Stimulated activated CD4-positive, alpha-beta T cell treated with anti-CD3 and anti-CD28 coated beads, Interleukin-4, amount 100 ng/mL, for 1 hour (primary cell): ENCODE results near the gene GNAI3.

ENCODE experiments used
- DNase-seq: peaks from one replicate; pipeline ENCODE4 v3.0.0-alpha.2; 2020

GNAI3 gene

GRCh38 chr1:109598655-109599054, 50.2 kb downstream of the GNAI3 start:
- DNase-seq: no peak

- DNase-seq: no peak
These were observed 54.8 kb downstream of the GNAI3 start for GRCh38 chr1:109603229-109603628.

- DNase-seq: no peak
These were observed 57.0 kb downstream of the GNAI3 start for GRCh38 chr1:109605381-109605780.

GRCh38 chr1:109609881-109610280, 61.5 kb downstream of the GNAI3 start:
- no peak for DNase-seq

GRCh38 chr1:109610609-109611307, 62.3 kb downstream of the GNAI3 start:
- DNase-seq: no peak

- DNase-seq: no peak
These were observed 63.0 kb downstream of the GNAI3 start for GRCh38 chr1:109611308-109611990.

- DNase-seq: no peak
These were observed 65.1 kb downstream of the GNAI3 start for GRCh38 chr1:109613361-109614147.

GRCh38 chr1:109615879-109616278, 67.5 kb downstream of the GNAI3 start:
- no peak for DNase-seq

GRCh38 chr1:109616391-109616790, 68.0 kb downstream of the GNAI3 start:
- DNase-seq: no peak

GRCh38 chr1:109617291-109617801, 68.9 kb downstream of the GNAI3 start:
- no peak for DNase-seq

GRCh38 chr1:109618661-109619575, 70.5 kb downstream of the GNAI3 start:
- DNase-seq: no peak

GRCh38 chr1:109619576-109620400, 71.4 kb downstream of the GNAI3 start, which contains the start of the genes AMPD2 and GNAT2:
Gene AMPD2, plus strand, starts transcription at chr1:109619837. Its CDS starts 1,339 bp downstream, at chr1:109621176.
Gene GNAT2, minus strand, starts transcription at chr1:109619616. Its CDS starts 6,746 bp downstream, at chr1:109612870.
- peak; percentile 73 for DNase-seq

GRCh38 chr1:109620401-109620791, 72.0 kb downstream of the GNAI3 start:
- DNase-seq: no peak

GRCh38 chr1:109620841-109621286, 72.4 kb downstream of the GNAI3 start:
- peak; percentile 99 for DNase-seq

- DNase-seq: no peak
These were observed 73.1 kb downstream of the GNAI3 start for GRCh38 chr1:109621379-109622136.

GRCh38 chr1:109622137-109622892, 73.9 kb downstream of the GNAI3 start:
- DNase-seq: no peak

GRCh38 chr1:109622895-109623294, 74.5 kb downstream of the GNAI3 start:
- DNase-seq: no peak

GRCh38 chr1:109623601-109624161, 75.3 kb downstream of the GNAI3 start:
- no peak for DNase-seq
